ENCODE data around the gene PLEKHJ1. TPM values are rescaled to one million over a fixed set of nuclear protein-coding genes. Genes with fewer than 3 reads are reported as not detected.

The PLEKHJ1 gene
- total and polyA plus RNA-seq, 2 of the 13 experiments (the other 11 are each of a cell fraction or from before 2014, with no cell fraction given) = 70.5 to 130 TPM

GRCh38 chr19:2236064-2236313 is 140 bp downstream of the PLEKHJ1 start (continued):
- TF ChIP-seq ZNF609 (CRISPR knock-in tag; IDR thresholded peaks at IDR 0.05; ENCODE audit: borderline replicate concordance) = no peak
- TF ChIP-seq TRIM22 (IDR thresholded peaks at IDR 0.05) = no peak
- no peak for TF ChIP-seq HOMEZ (CRISPR knock-in tag; IDR thresholded peaks at IDR 0.05; ENCODE audit: low read depth)
- no peak for TF ChIP-seq FOXK1 (CRISPR knock-in tag; IDR thresholded peaks at IDR 0.05; ENCODE audit: borderline replicate concordance, low read depth)
- no peak for TF ChIP-seq KAT2B (IDR thresholded peaks at IDR 0.05; ENCODE audit: borderline replicate concordance, low read depth, low read length)
- peak; percentile 7; the same call in 1 of the 2 replicates for TF ChIP-seq POLR2G (IDR thresholded peaks at IDR 0.05; ENCODE audit: low read depth, low read length)
- TF ChIP-seq YY1 (IDR thresholded peaks at IDR 0.05; ENCODE audit: insufficient read depth, insufficient replicate concordance, low read depth, low read length) = peak; percentile 78
- TF ChIP-seq SIN3A (IDR thresholded peaks at IDR 0.05; ENCODE audit: borderline replicate concordance, low read depth, low read length) = peak; percentile 45; the same call in 1 of the 2 replicates
- TF ChIP-seq E2F1 (CRISPR knock-in tag; IDR thresholded peaks at IDR 0.05) = no peak
- no peak for TF ChIP-seq ZSCAN30 (CRISPR knock-in tag; IDR thresholded peaks at IDR 0.05)
- peak; percentile 5; the same call in 1 of the 2 replicates for TF ChIP-seq ZNF546 (CRISPR knock-in tag; conservative IDR thresholded peaks at IDR 0.05)
- TF ChIP-seq PATZ1 (CRISPR knock-in tag; IDR thresholded peaks at IDR 0.05) = no peak
- TF ChIP-seq MXD4 (CRISPR knock-in tag; IDR thresholded peaks at IDR 0.05) = no peak
- TF ChIP-seq ZNF788 (CRISPR knock-in tag; IDR thresholded peaks at IDR 0.05; ENCODE audit: borderline replicate concordance) = no peak
- TF ChIP-seq CENPT (CRISPR knock-in tag; IDR thresholded peaks at IDR 0.05; ENCODE audit: low read depth) = 0 out of 2 replicates have a peak, but pooled peaks have one; percentile 9
- no peak for TF ChIP-seq CCAR2 (optimal IDR thresholded peaks at IDR 0.05; ENCODE audit: low read depth, low read length)
- TF ChIP-seq SOX13 (IDR thresholded peaks at IDR 0.05) = 0 out of 2 replicates have a peak, but pooled peaks have one; percentile 7
- no peak for TF ChIP-seq SOX13 (CRISPR knock-in tag; conservative IDR thresholded peaks at IDR 0.05 in 1 of 2, IDR thresholded peaks at IDR 0.05 in 1 of 2)
